Activated gamma-delta T cell treated with anti-CD3 and anti-CD28 coated beads, Interleukin-2, amount 50 U/mL, for 16 hours (primary cell): Measurements from ENCODE around the gene MED13L.

Source experiments
- DNase-seq: peaks from one replicate; pipeline ENCODE4 v3.0.0-alpha.2; 2020; ENCODE audit warnings: low read depth

The MED13L gene

DNA sequence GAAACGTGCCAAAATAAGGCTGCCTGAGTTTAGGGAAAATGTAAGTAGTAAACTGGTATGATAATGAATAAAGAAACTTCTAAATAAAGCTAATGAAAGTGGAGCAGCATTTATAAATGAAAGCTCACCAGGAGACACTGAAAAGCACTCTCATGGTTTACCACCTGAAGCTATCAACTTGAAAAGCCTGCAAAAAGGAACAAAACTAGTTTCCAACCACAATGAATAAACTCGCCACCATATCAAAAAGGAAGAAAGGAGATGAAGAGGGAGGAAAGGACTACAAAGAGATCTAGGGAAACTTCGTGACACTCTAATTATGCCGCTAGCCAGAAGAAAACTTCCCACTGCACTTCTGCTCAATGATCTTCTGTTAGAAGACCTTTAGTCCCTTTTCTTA lies 66.7 kb downstream of the MED13L start:
- DNase-seq = no peak

DNA sequence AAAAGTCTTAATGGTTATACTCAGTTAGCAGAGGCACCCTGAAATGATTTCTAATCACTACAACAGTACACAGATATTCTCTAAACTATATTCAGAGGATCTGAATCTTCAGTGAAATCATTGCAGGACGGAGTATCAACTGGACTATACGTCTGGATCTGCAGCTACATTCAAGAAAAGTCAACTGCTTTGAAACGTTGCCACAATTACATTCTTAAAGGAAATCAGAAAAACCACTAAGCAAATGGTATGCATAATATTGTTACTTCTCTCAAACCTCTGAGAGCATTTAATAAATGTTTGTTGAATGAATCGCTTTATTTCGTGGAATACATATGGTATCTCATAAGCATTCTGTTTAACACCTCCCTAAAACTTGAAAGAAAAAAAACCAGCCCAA lies 67.4 kb downstream of the MED13L start:
- DNase-seq = no peak

DNA sequence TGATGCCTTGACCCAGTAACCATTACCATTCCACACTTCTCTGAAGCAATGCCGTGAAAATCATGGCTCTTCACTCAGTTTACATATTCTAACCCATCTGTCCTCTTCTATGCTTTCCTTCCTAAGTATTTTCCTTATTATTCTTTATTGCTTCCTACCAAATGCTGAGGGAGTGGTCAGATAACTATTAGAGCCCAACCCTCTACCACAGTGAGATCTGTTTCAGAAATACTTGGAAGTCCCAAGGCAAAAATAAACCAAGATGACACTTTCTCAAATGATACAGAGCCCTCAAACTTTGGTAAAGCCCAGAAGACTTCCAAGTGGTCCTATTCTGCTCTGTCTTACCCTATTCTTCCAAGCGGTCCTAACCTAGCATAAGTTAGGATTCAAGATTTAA lies 68.0 kb downstream of the MED13L start:
- no peak for DNase-seq

DNA sequence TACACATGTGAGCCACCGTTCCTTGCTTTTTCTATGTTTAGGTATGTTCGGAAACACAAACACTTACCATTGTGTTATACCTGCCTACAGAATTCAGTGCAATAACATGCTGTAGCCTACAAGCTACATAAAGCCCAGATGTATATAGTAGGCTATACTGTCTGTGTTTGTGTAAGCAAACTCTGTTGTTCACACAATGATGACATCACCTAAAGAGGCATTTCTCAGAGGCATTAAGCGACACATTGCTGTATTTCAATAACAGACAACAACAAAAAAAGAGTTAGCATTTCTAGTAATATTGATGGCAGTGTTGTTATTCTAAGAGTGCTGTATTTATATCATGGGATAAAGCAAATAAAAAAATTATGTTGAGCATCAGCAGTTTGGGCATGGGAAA lies 70.2 kb downstream of the MED13L start:
- DNase-seq = no peak

DNA sequence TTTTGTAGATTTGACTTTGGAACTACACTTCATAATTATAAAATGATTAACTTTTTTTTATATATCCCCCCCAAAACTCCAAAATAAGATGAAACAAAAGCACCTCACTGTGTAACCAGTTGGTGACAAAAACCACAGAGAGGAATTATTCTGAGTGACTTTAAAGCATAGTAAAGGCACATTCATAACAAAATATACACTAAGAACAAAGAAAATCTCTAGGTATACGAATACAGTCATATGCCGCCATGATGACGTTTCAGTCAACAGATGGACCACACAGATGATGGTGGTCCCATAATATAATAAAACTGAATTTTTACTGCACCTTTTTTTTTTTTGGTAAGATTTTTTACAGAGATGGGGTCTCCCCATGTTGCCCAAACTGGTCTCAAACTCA lies 70.7 kb downstream of the MED13L start:
- no peak for DNase-seq

DNA sequence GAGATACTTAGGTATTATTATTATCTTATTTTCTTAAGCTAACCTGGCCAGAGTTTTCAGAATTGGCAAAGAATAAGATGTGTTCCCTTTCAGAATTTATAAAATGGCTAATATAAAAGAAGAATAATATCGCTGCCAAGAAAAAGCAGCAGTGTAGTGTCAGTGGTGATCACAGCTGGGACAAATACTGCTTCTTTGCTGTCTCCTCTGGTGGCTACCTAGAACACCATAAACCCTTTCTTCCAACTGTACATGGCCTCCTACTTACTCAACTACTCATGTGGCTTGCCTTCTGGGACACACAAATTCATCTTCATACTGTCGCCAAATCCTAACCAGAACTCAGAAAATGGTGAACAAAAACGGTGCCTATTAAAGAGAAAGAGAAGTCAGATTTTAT lies 72.7 kb downstream of the MED13L start:
- DNase-seq = no peak

DNA sequence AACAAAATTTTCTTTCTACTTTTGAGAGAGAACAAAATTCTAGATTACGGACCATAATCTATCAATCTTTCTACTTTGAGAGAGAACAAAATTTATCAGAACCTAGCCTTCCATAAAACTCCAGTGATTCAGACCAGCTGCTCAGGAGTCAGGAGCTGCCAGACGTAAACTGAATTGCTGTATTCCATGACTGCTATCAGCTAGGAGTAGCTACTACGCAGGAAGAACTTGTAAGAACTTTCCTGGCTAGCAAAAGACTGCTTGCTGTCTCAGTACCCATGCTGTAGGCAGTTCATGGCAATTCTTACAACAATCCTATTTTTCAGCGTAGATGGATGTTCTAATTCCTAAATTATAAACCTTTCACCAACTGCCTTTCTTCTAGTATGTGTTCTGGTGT lies 73.3 kb downstream of the MED13L start:
- no peak for DNase-seq

DNA sequence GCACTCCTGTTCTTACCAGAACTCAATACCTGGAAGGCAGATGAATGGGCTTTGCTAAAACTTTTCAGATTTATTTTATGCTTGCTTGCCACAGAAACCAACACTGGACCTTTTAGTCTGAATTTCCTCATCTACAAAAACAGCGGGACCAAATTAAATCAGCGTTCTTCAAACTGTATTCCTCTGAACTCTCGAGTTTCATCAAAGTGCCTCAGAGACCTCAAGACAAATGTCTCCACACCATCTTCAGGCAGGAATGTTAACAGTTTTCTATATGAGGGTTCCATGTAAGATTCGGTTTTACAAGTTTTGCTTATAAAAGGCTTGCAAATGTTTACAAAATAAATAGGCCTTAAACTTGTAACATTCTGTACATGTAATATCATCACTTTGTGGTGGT lies 74.6 kb downstream of the MED13L start:
- DNase-seq = no peak

DNA sequence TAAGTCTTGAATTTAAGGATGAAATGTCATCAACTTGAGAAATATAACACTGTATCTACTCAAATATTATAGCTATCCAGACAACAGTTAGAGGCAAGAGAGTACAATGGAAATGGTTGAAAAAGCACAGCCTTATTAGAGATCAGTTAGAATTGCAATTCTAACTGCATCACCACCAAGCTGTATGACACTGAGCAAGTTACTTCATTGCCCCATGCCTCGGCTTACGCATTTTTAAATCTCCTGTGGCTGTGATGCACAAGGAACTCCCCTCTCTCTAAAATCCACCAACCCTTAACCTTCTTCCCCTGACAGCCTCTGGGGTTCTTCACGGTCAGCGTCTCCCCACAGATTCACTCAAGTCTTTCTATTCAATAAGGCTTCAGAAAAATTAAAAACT lies 75.1 kb downstream of the MED13L start:
- DNase-seq = no peak

DNA sequence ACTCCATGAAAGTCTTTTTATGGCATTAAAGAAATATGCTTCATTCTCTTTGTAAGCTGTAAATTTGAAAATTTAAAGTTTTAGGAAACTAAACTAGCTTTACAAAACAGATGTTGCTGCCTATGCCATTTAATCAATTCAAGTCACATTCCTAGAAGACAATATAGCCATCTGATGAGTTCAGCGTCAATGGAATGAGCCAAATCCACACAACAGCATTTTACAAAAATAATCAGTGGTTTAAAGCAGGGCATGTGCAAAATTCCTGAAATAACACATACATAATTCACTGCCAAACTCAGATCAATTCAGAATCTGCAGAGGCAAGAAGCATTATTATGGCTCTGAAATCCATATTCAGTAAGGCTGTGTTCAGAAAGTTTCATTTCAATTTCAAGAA lies 75.6 kb downstream of the MED13L start:
- DNase-seq = no peak

DNA sequence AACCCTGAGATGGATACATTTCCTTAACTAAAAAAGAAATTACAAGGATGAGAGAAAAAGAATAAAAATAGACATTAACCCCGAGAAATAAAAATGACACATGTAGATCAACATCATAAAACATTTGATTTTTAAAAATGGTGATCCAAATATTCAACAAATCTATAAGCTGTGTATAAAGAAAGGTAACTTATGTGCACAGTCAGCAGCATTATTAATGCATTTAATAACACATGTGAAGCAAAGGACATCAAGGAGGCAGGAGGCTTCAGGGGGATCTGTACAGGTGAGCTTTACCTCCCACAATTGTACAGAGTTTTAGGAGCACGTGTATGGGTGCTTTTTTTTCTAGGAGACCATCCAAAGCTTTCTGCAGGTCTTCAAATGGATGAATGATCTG lies 76.1 kb downstream of the MED13L start:
- no peak for DNase-seq

DNA sequence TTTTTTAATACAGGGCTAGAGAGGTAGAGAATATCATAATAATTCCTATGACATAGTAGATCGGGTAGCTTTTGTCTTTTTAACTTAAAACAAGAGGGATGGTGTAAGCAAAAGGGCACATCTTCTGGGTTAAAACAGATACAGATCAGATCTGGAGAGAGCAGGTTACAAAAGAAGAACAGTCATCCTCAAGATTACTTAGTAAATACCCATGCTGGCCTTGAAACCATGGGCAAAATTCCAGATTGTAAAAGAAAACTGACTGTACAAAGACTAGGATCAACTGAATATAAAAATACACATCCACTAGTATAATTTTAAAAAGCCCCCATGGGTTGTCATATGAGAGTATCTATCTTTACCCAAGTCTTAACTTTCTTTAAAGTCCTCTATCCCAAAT lies 76.7 kb downstream of the MED13L start:
- DNase-seq = no peak

DNA sequence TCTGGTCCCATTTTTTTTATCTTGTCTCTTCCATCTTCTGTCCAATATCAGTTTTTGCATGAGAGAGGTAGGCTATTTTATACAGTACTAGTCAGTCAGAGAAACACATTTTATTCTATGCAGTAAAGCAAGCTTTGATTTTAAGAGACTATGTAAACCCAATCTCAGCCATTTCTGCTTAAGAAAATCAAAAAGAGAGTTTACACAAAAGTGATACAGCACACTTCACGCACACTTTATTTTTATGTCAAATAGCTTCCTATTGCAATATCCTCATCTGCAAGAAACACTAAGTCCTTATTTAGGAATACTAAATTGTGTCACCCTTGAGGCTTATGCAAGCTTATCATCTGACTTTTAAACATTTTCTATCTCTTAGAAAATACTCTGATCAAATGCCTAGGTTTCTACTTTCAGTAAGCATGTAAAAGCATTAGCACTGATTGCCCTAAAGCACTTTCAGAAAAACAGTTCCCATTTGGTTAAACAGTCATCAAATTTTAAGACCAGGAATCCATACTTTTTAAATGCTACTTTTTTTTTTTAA lies 78.3 kb downstream of the MED13L start:
- DNase-seq = no peak

DNA sequence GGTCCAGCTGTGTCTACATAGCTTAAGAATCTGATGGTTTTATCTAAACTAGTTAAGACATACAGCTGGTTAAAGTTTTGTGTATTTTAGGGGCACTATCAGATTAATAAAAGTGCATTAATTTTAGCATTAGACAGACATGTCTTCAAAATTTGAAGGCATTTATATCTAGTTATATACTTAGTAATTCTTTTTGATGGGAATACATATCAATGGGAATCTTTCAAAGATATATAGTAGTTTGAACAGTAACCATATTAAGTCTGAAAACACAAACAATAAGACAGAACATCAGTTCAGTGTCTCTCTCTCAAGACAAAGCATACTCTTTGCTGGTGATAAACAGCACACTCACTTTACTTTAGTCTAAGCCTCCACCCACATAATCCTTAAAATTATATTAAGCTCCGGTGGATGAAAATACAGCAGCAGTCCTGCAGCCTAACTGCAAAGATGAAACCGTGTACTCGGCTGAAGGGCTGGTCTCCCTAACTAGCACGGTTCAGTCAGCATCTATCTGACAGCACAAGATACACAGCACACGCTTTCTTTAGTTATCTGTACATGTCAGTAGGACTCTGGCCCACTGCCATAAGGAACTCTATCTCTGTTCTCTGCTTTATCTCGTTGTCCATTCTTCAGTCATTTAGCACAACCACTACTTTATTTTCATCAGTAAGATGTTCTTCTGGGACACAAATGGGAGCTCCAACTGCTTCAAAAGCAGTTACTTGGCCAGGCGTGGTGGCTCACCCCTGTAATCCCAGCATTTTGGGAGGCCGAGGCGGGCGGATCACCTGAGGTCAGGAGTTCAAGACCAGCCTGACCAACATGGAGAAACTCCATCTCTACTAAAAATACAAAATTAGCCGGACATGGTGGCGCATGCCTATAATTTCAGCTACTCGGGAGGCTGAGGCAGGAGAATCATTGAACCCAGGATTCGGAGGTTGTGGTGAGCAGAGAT lies 80.5 kb downstream of the MED13L start:
- no peak for DNase-seq

DNA sequence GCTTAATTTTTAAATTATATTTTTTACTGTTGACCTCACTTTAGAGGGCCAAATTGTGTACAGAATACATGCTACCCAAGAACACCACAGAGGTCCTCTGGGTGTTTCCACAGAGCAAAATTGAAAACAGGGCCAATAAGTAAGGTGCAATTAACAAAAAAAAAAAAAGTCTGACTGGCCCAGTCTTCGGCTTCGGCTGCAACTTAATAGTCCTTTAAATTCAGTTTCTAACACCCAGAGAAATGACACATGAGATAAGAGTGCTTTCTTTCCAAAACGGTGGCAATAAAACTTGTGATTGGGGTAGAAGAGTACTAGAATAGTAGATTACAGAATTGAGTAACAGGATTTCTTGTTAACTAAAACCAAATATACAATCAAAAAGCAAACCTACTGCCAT lies 81.3 kb downstream of the MED13L start:
- no peak for DNase-seq

DNA sequence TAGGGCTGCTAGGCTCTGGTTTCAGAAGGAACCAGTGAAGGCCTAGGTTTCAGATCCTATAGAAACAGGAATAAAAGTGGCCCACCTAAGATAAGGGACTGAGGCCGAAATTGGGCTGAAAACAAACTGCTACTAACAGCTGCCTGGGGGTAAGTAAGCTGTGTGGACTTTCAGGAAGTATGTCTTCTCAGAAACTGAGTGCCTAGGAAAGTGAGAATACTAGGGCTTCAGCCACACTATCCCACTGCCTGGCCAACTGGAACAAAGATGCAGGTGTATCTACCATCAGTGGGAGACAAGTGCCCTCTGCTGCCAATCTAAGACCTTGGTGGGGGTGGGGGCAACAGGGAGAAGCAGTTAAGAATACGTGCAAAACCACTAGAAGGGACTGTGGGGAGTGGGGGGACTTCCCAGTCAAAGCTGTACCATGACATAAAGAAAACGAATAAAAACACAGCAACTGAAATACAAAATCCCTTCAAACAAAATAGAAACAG lies 82.5 kb downstream of the MED13L start:
- DNase-seq = peak; percentile 50

DNA sequence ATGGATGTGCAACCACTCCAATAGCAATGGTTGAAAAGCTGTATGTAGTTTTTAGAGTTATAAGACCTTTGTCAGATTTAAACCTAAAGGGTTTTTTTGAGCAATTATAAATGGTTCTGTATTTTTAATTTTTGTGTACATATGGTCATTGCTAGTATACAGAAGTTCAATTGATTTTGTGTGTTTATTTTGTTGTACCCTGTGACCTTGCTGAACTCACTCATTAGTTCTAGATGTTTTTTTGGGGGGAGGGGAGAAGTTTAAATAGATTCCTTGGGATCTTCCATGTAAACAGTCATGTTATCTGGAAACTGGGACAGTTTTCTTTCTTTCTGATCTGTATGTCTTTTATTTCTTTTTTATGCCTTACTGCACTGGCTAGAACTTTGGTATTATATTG lies 87.8 kb downstream of the MED13L start:
- no peak for DNase-seq

DNA sequence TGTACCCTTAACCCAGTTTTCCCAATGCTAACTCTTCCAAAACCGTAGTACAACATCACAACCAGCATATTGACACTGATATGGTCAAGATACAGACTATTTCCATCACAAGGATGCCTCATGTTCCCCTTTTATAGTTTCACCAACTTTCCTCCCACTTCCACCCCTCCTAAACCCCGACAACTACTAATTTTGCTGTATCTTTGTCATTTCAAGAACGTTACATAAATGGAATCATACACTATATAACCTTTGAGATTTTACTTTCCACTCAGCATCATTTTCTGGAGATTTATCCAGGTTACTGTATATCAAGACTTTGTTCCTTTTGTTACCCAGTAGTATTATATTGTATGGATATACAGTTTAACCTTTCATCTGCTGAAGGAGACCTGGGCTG lies 88.9 kb downstream of the MED13L start:
- no peak for DNase-seq

DNA sequence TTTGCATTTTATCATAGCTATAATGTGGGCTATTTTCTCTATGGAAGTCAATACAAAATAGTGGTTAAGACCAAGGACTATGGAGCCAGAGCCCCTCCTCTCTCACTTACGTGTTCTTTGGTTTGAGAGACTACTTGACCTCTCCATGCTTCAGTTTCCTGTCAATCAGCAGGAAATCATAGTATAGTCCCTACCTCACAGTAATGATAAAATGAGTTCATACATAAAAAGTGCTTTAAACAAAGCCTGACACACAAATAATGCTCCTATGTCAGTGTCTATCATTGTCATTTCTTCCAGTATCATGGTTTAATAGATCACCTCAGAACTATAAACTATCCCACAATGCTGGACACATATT lies 90.4 kb downstream of the MED13L start:
- DNase-seq = no peak

DNA sequence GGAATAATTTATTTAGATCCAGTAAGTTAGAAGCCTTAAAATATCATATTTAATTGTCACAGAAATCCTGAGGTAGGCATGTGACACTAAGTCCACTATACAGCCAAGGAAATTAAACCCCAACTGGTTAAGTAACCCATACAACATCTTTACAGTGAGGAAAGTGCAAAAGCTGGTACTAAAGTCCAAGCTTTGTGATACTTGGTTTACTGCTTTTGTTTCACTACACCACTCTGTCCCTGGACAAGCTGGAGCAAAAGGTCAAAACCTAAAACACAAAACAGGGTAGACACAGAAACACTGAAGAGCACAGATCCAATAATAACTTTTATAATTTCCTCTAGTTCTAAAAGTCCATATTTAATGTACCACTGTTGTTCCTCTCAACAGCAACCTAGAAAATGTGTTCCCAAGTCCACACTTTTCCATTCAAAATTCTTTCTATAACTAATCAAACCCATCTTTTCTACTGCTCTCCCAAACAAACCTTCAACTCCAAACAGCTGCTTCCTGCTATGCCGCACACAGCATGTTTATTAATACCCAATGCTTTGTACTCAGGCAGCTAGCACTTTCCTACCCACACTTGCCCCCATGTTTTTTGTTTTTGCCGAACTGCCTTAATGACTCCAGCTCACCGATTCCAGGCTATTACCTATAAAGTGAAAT lies 90.9 kb downstream of the MED13L start:
- DNase-seq = no peak

DNA sequence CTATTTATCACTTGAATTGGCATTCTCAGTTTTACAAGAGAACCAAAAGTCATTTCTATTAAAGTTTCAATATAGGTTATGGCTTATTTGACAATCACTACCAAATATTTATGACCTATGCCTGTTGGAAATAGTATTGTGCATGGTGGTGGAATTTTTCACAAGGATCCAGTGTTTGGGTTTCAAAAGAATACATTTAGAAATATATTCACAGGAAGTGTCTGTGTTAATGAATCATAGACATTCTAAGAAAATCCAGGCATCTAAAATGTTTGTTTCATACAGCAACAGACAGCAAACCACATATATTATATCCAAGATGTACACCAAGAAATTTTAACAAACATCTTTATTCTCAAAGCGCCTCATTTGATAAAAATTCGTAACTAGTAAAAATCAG lies 92.7 kb downstream of the MED13L start:
- DNase-seq = no peak

DNA sequence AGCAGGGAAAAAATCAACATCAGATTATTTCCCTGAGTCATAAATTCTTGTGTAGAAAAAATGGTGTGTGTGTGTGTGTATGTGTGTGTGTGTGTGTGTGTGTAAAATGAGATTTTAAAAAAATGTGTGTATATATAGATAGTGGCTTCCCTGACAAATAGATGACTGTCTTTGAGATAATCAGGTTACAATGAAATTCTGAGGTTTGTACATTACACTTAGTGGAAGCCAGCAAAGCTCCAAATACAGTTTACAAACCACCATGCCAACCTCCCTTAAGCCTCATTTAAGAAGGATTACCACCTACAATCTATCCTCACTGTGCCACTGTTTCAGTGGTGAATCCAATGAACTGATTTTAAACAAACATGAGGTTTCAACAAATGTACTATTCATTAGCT lies 93.8 kb downstream of the MED13L start:
- no peak for DNase-seq

DNA sequence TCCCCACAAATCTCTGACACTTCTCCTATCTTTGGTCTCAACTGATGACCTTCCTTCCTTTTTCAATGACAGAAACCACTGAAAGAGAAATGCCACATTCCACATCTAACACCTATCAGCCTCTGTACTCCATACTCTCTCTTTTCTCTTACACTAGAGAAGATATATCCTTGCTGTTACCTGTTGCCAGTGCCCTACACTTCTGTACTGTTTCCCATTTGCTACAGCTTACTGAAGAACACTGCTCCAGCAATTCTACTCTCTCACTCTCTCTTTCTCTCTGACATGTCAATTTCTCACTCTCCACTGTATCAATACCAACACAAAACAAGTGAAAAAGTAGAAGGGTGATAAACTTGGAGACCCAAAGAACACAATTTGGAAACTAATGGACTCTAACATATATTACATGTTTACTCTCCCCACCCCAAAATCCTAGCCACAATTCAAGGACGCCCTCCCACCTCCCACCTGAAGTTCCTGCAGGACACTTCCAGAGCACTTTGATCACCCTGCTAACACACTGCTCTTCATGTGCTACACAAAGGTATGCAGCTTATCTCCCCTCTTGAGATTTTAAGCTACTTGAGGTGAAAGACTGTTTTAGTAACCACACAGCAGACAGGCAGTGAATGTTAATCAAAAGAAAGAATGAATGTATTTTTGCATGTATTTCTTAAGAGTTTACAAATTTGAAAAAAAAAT lies 95.0 kb downstream of the MED13L start:
- no peak for DNase-seq
